HCT116 (cell line): ENCODE data around the gene DAPK2. TPM values are rescaled to one million over a fixed set of nuclear protein-coding genes. Genes with fewer than 3 reads are reported as not detected.

Source experiments
- ATAC-seq: fragments of 200-7000 bp; cut with Tn5 transposase; 2 replicates; pipeline ENCODE4 v1.9.1; 2020; ENCODE audit warnings: mild to moderate bottlenecking, moderate library complexity
- BruUV-seq: library from RNA; stranded (reverse); fragments of 400-500 nt; replicated peaks from 2 replicates; lab custom pipeline; 2021; lab: Mats Ljungman, UMichigan
- CTCF ChIA-PET: fragments of 300-600 bp; sonication (Branson Sonifier 250); formaldehyde crosslinking; loops from one replicate; lab custom pipeline; 2021; ENCODE audit warnings: antibody characterized with exemption; lab: Charles Lee
- POLR2A ChIA-PET: fragments of 300-600, 350-600 bp; sonication (Branson Sonifier 250); formaldehyde crosslinking; loops from one replicate; lab custom pipeline; 2021; ENCODE audit warnings: antibody characterized with exemption; lab: Charles Lee
- RAD21 ChIA-PET, 2 experiments: fragments of 300-600 bp; sonication (Branson Sonifier 250); formaldehyde crosslinking; loops; one replicate each; lab custom pipeline; 2023; ENCODE audit warnings: low total read pairs in 2 of 2; ENCODE audit not compliant: uncharacterized antibody in 2 of 2, unreplicated experiment in 2 of 2, low non-redundant PET in 1 of 2; lab: Charles Lee
- DNase-seq: peaks from one replicate; pipeline ENCODE4 v3.0.0-alpha.2; 2010; ENCODE audit warnings: low read depth, low spot score
- H2AFZ ChIP-seq: fragments of 200-600 bp; shearing (Covaris generic), sonication (generic); 2 replicates; pipeline ENCODE4 v1.6.1; 2017; ENCODE audit warnings: low read depth, mixed run types, mixed read lengths, antibody characterized with exemption, low read length; ENCODE audit not compliant: poor library complexity, severe bottlenecking
- H3K27ac ChIP-seq: 2 replicates; pipeline ENCODE4 v1.5.1; 2012; ENCODE audit warnings: low read depth, low read length
- H3K27me3 ChIP-seq: fragments of 200-600 bp; sonication (generic); 2 replicates; pipeline ENCODE4 v1.6.1; 2016; ENCODE audit warnings: mixed run types, low read length, mixed read lengths; ENCODE audit not compliant: insufficient read depth
- H3K36me3 ChIP-seq, 2 experiments: fragments of 200-500 bp in 1 of 2; fragments of 200-600 bp in 1 of 2; sonication (Bioruptor generic) in 1 of 2; sonication (generic) in 1 of 2; 2 replicates each; pipeline versions ENCODE4 v1.5.1 to v1.6.1; 2014 to 2016; ENCODE audit warnings: low read length in 2 of 2, inconsistent platforms in 1 of 2, mixed read lengths in 1 of 2, mixed run types in 1 of 2; ENCODE audit not compliant: insufficient read depth in 2 of 2, control insufficient read depth in 1 of 2
- H3K4me1 ChIP-seq, 2 experiments: fragments of 200-600 bp in 1 of 2; sonication (generic) in 1 of 2; 2 replicates each; pipeline versions ENCODE4 v1.5.1 to v1.6.1; 2012 to 2017; ENCODE audit warnings: low read length in 2 of 2, inconsistent platforms in 1 of 2, mild to moderate bottlenecking in 1 of 2, mixed read lengths in 1 of 2, mixed run types in 1 of 2, moderate library complexity in 1 of 2; ENCODE audit not compliant: insufficient read depth in 2 of 2, control insufficient read depth in 1 of 2
- H3K4me2 ChIP-seq: fragments of 200-600 bp; sonication (generic); 2 replicates; pipeline ENCODE4 v1.6.1; 2017; ENCODE audit warnings: mixed run types, low read length, mixed read lengths
- H3K4me3 ChIP-seq, 2 experiments: fragments of 200-600 bp in 1 of 2; sonication (generic) in 1 of 2; replicated peaks in 1 of 2; 2 replicates each; pipeline ENCODE4 v1.5.1; 2011 to 2016; ENCODE audit warnings: low read length in 2 of 2, control low read depth in 1 of 2, low read depth in 1 of 2, mild to moderate bottlenecking in 1 of 2, mixed read lengths in 1 of 2, mixed run types in 1 of 2
- H3K79me2 ChIP-seq: fragments of 200-600 bp; sonication (generic); 2 replicates; pipeline ENCODE4 v1.6.1; 2017; ENCODE audit warnings: mild to moderate bottlenecking, mixed run types, low read length, moderate library complexity, mixed read lengths; ENCODE audit not compliant: insufficient read depth
- H3K9ac ChIP-seq: fragments of 200-600 bp; sonication (generic); 2 replicates; pipeline ENCODE4 v1.6.1; 2016; ENCODE audit warnings: low read length, mixed read lengths
- H3K9me2 ChIP-seq: fragments of 200-600 bp; sonication (generic), shearing (Covaris generic); 2 replicates; pipeline ENCODE4 v1.6.1; 2017; ENCODE audit warnings: mixed run types, mild to moderate bottlenecking, moderate library complexity; ENCODE audit not compliant: insufficient read depth
- H3K9me3 ChIP-seq, 2 experiments: fragments of 200-500 bp in 1 of 2; fragments of 200-600 bp in 1 of 2; sonication (Bioruptor generic) in 1 of 2; sonication (generic) in 1 of 2; 2 replicates each; pipeline ENCODE4 v1.6.1; 2014 to 2017; ENCODE audit warnings: low read length in 2 of 2, mixed read lengths in 2 of 2, inconsistent platforms in 1 of 2, low read depth in 1 of 2, mild to moderate bottlenecking in 1 of 2, mixed run types in 1 of 2, moderate library complexity in 1 of 2; ENCODE audit not compliant: control insufficient read depth in 1 of 2, insufficient read depth in 1 of 2
- H4K20me1 ChIP-seq: fragments of 200-600 bp; sonication (generic), shearing (Covaris generic); 2 replicates; pipeline ENCODE4 v1.6.1; 2017; ENCODE audit warnings: mixed run types, mild to moderate bottlenecking, moderate library complexity; ENCODE audit not compliant: insufficient read depth
- CBX3 ChIP-seq: IDR thresholded peaks from 2 replicates; pipeline ENCODE4 v1.6.1; 2012; ENCODE audit warnings: low read depth
- CEBPB ChIP-seq: IDR thresholded peaks from 2 replicates; pipeline ENCODE4 v1.6.1; 2012; ENCODE audit warnings: low read depth
- CTCF ChIP-seq, 3 experiments: fragments of 200-600 bp in 1 of 3; sonication (generic) in 1 of 3; IDR thresholded peaks in 2 of 3; conservative IDR thresholded peaks in 1 of 3; 2 replicates each; pipeline ENCODE4 v1.5.1; 2012 to 2017; ENCODE audit warnings: low read depth in 2 of 3, low read length in 2 of 3, antibody characterized with exemption in 1 of 3, borderline replicate concordance in 1 of 3, control low read depth in 1 of 3, mild to moderate bottlenecking in 1 of 3, mixed read lengths in 1 of 3, mixed run types in 1 of 3, moderate library complexity in 1 of 3; ENCODE audit not compliant: insufficient read depth in 1 of 3
- EZH2phosphoT487 ChIP-seq: fragments of 200-600 bp; IDR thresholded peaks from 2 replicates; pipeline ENCODE4 v1.6.1; 2018; ENCODE audit warnings: antibody characterized with exemption, borderline replicate concordance
- FOSL1 ChIP-seq: IDR thresholded peaks from 2 replicates; pipeline ENCODE4 v1.6.1; 2012; ENCODE audit warnings: low read depth
- JUND ChIP-seq: IDR thresholded peaks from 2 replicates; pipeline ENCODE4 v1.6.1; 2012
- MAX ChIP-seq: IDR thresholded peaks from 2 replicates; pipeline ENCODE4 v1.6.1; 2012
- POLR2A ChIP-seq: IDR thresholded peaks from 2 replicates; pipeline ENCODE4 v1.7.0; 2011; ENCODE audit warnings: borderline replicate concordance; ENCODE audit not compliant: insufficient read depth, insufficient read length; ENCODE audit errors: extremely low read depth
- SP1 ChIP-seq: IDR thresholded peaks from 2 replicates; pipeline ENCODE4 v1.6.1; 2012; ENCODE audit warnings: low read depth
- SRF ChIP-seq: IDR thresholded peaks from 2 replicates; pipeline ENCODE4 v1.6.1; 2012; ENCODE audit warnings: low read depth
- ZFX ChIP-seq: fragments of 450-650 bp; IDR thresholded peaks from 2 replicates; pipeline ENCODE4 v1.6.1; 2017
- intact Hi-C: fragments of 100-400 bp; cut with micrococcal nuclease; formaldehyde crosslinking; loops from 2 replicates; pipeline ENCODE4 v1.10.0; 2022
- total RNA-seq: library from RNA; stranded (reverse); gene quantifications from one replicate; pipeline ENCODE4 v1.2.1, GENCODE V29; 2021; ENCODE audit not compliant: unreplicated experiment
- TF ChIP-seq, protein P1 (sequence below): IDR thresholded peaks from 2 replicates; pipeline ENCODE4 v1.6.1; 2012
- TF ChIP-seq, protein P2 (sequence below): IDR thresholded peaks from 2 replicates; pipeline ENCODE4 v1.6.1; 2011; ENCODE audit warnings: mild to moderate bottlenecking, low read length, moderate library complexity; ENCODE audit not compliant: insufficient replicate concordance; ENCODE audit errors: extremely low read depth

Gene DAPK2
- total RNA-seq, 1 experiment from 2014 or later = 4.8 TPM

- TF ChIP-seq CTCF (IDR thresholded peaks at IDR 0.05 in 2 of 3, conservative IDR thresholded peaks at IDR 0.05 in 1 of 3; ENCODE audit: borderline replicate concordance in 1 of 3, insufficient read depth in 1 of 3, low read depth in 2 of 3, low read length in 2 of 3) (no peak), EZH2phosphoT487 (no peak), POLR2A (no peak), ZFX (no peak), MAX (no peak), SRF (no peak)
- TF ChIP-seq, protein P1, sequence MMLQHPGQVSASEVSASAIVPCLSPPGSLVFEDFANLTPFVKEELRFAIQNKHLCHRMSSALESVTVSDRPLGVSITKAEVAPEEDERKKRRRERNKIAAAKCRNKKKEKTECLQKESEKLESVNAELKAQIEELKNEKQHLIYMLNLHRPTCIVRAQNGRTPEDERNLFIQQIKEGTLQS = no peak
- TF ChIP-seq, protein P2, sequence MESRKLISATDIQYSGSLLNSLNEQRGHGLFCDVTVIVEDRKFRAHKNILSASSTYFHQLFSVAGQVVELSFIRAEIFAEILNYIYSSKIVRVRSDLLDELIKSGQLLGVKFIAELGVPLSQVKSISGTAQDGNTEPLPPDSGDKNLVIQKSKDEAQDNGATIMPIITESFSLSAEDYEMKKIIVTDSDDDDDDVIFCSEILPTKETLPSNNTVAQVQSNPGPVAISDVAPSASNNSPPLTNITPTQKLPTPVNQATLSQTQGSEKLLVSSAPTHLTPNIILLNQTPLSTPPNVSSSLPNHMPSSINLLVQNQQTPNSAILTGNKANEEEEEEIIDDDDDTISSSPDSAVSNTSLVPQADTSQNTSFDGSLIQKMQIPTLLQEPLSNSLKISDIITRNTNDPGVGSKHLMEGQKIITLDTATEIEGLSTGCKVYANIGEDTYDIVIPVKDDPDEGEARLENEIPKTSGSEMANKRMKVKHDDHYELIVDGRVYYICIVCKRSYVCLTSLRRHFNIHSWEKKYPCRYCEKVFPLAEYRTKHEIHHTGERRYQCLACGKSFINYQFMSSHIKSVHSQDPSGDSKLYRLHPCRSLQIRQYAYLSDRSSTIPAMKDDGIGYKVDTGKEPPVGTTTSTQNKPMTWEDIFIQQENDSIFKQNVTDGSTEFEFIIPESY = no peak
These were observed 28.6 kb downstream of the DAPK2 start (continued) for GRCh38 chr15:64017591-64018163.

- ChIA-PET POLR2A (no interaction called here), CTCF (no interaction called here), RAD21 (no interaction called here)
- H3K27ac ChIP-seq = no peak overlapping the region
- no peaks in the 10 kb centered on the region for H4K20me1 ChIP-seq
- H3K4me3 ChIP-seq = no peak overlapping the region
- H3K79me2 ChIP-seq = no peaks in the 10 kb centered on the region
- no peak overlapping the region for H3K9ac ChIP-seq
- TF ChIP-seq FOSL1 (peak; percentile 93), SRF (no peak), MAX (peak; percentile 27; the same call in 1 of the 2 replicates), SP1 (peak; percentile 66), CEBPB (peak; percentile 19; the same call in 1 of the 2 replicates), CBX3 (peak; percentile 71; the same call in 1 of the 2 replicates), JUND (peak; percentile 91)
- TF ChIP-seq, protein P2 = no peak
- BruUV-seq = no TSS peak
- peak overlapping the region; percentile 51 for H3K4me2 ChIP-seq
- H3K9me2 ChIP-seq = no peaks in the 10 kb centered on the region
- intact Hi-C loops = no loop called here
- H3K9me3 ChIP-seq = no peaks in the 10 kb centered on the region
- ATAC-seq (peak; percentile 85), DNase-seq (peak; percentile 59)
- H2AFZ ChIP-seq = no peak overlapping the region
- H3K4me1 ChIP-seq = peaks cover 22 to 36% of the 10 kb centered on the region in 2 experiments
- no peaks in the 10 kb centered on the region; the same call in 1 of the 2 replicates for H3K27me3 ChIP-seq
- H3K36me3 ChIP-seq = no peaks in the 10 kb centered on the region
These were observed 29.1 kb downstream of the DAPK2 start for GRCh38 chr15:64017082-64017588.
